Glutamatergic neuron (in vitro differentiated cells): ENCODE data around the gene HPN. TPM values are rescaled to one million over a fixed set of nuclear protein-coding genes. Genes with fewer than 3 reads are reported as not detected.
A peak's percentile ranks its signal among the peaks of the same experiment; 100 is the strongest.

Source experiments
- DNase-seq: peaks from one replicate; pipeline ENCODE4 v3.0.0; 2022
- H3K27ac Mint-ChIP-seq: one replicate; pipeline ENCODE4 v1.8.0; 2020; ENCODE audit warnings: mild to moderate bottlenecking, mixed read lengths, inconsistent platforms; ENCODE audit not compliant: unreplicated experiment
- H3K27me3 Mint-ChIP-seq: one replicate; pipeline ENCODE4 v1.8.0; 2020; ENCODE audit warnings: mild to moderate bottlenecking, moderate library complexity, mixed read lengths, inconsistent platforms; ENCODE audit not compliant: unreplicated experiment
- H3K36me3 Mint-ChIP-seq: one replicate; pipeline ENCODE4 v1.8.0; 2020; ENCODE audit warnings: mild to moderate bottlenecking, mixed read lengths, inconsistent platforms; ENCODE audit not compliant: unreplicated experiment
- H3K4me1 Mint-ChIP-seq: one replicate; pipeline ENCODE4 v1.8.0; 2020; ENCODE audit warnings: mild to moderate bottlenecking, low read depth, mixed read lengths, inconsistent platforms; ENCODE audit not compliant: unreplicated experiment
- H3K4me3 Mint-ChIP-seq: one replicate; pipeline ENCODE4 v1.8.0; 2020; ENCODE audit warnings: mild to moderate bottlenecking, mixed read lengths, inconsistent platforms; ENCODE audit not compliant: unreplicated experiment
- H3K9me3 Mint-ChIP-seq: one replicate; pipeline ENCODE4 v1.8.0; 2020; ENCODE audit warnings: mild to moderate bottlenecking, moderate library complexity, mixed read lengths, inconsistent platforms; ENCODE audit not compliant: unreplicated experiment
- CTCF ChIP-seq: fragments of 200-600 bp; sonication (generic); IDR thresholded peaks from one replicate; pipeline ENCODE4 v1.5.0; 2021; ENCODE audit not compliant: partially characterized antibody, unreplicated experiment
- total RNA-seq: library from RNA; stranded (reverse); fragmentation: NEBNext Ultra II Directional; extraction: Animal tissue kit (Norgen Biotek cat#: 25700); gene quantifications from one replicate; pipeline ENCODE4 v1.2.1, GENCODE V29; 2021; ENCODE audit not compliant: unreplicated experiment

The HPN gene
- total RNA-seq, 1 donor from 2014 or later, result 0.29 TPM

- TF ChIP-seq CTCF, result no peak
- peaks cover 19% of the 10 kb centered on the region for H3K27me3 Mint-ChIP-seq
- no peaks in the 10 kb centered on the region for H3K36me3 Mint-ChIP-seq
- H3K9me3 Mint-ChIP-seq, result peaks cover 12% of the 10 kb centered on the region
- H3K27ac Mint-ChIP-seq, result peak overlapping the region; percentile 75
- H3K4me1 Mint-ChIP-seq, result peaks cover 18% of the 10 kb centered on the region
- no peak overlapping the region for H3K4me3 Mint-ChIP-seq
- DNase-seq, result no peak
Observed at GRCh38 chr19:35076657-35077056, 35.1 kb downstream of the HPN start.

- no peak for DNase-seq
- peaks cover 14% of the 10 kb centered on the region for H3K9me3 Mint-ChIP-seq
- no peaks in the 10 kb centered on the region for H3K36me3 Mint-ChIP-seq
- no peak for TF ChIP-seq CTCF
- H3K4me1 Mint-ChIP-seq, result peaks cover 20% of the 10 kb centered on the region
- H3K4me3 Mint-ChIP-seq, result peak overlapping the region; percentile 30
- H3K27ac Mint-ChIP-seq, result peak overlapping the region; percentile 75
- H3K27me3 Mint-ChIP-seq, result peaks cover 22% of the 10 kb centered on the region
Observed at GRCh38 chr19:35077411-35078223, 36.1 kb downstream of the HPN start.

- H3K4me3 Mint-ChIP-seq, result no peak overlapping the region
- H3K27me3 Mint-ChIP-seq, result peaks cover 25% of the 10 kb centered on the region
- no peaks in the 10 kb centered on the region for H3K36me3 Mint-ChIP-seq
Observed at GRCh38 chr19:35079826-35080225, 38.3 kb downstream of the HPN start.

GRCh38 chr19:35080613-35081170, 39.2 kb downstream of the HPN start:
- peaks cover 15% of the 10 kb centered on the region for H3K9me3 Mint-ChIP-seq
- H3K27ac Mint-ChIP-seq, result no peak overlapping the region
- no peaks in the 10 kb centered on the region for H3K36me3 Mint-ChIP-seq
- H3K27me3 Mint-ChIP-seq, result peaks cover 25% of the 10 kb centered on the region
- DNase-seq, result no peak
- no peak for TF ChIP-seq CTCF
- H3K4me3 Mint-ChIP-seq, result no peak overlapping the region
- H3K4me1 Mint-ChIP-seq, result peaks cover 18% of the 10 kb centered on the region

More at GRCh38 chr19:35079826-35080225, 38.3 kb downstream of the HPN start:
- peaks cover 20% of the 10 kb centered on the region for H3K4me1 Mint-ChIP-seq
- no peak for TF ChIP-seq CTCF
- H3K27ac Mint-ChIP-seq, result no peak overlapping the region
- no peak for DNase-seq
- H3K9me3 Mint-ChIP-seq, result peaks cover 15% of the 10 kb centered on the region

DNA sequence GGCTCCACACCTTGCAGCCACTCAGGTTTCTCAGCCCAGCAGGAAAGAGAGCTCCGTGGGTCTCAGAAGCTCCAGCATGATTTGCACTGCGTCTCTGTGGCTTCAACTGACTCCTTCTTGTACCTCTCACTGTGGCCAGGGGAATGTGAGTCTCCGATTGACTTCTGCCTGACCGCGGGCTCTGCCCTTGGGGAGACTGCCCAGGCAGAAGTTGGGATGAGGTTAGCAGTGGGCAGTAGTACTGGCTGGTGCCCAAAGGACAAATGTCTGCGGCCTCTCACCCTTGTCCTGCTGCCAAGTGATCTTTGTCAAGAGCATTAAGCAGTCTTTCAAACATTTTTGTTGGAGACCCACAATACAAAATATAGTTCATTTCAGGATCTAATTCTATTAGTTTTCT, 39.7 kb downstream of the HPN start:
- H3K4me3 Mint-ChIP-seq, result no peak overlapping the region
- H3K4me1 Mint-ChIP-seq, result peaks cover 18% of the 10 kb centered on the region
- no peak for DNase-seq
- no peaks in the 10 kb centered on the region for H3K36me3 Mint-ChIP-seq
- TF ChIP-seq CTCF, result no peak
- H3K27ac Mint-ChIP-seq, result no peak overlapping the region
- peaks cover 15% of the 10 kb centered on the region for H3K9me3 Mint-ChIP-seq
- peaks cover 25% of the 10 kb centered on the region for H3K27me3 Mint-ChIP-seq
